ENCODE data around the gene KLHDC9.

- TF ChIP-seq CTCF (optimal IDR thresholded peaks at IDR 0.05 in 1 of 3, IDR thresholded peaks at IDR 0.05 in 1 of 3, conservative IDR thresholded peaks at IDR 0.05 in 1 of 3; ENCODE audit: extremely low read depth in 1 of 3, insufficient read depth in 2 of 3, low read length in 3 of 3), result no peak
- TF ChIP-seq EZH2 (IDR thresholded peaks at IDR 0.05; ENCODE audit: low read length), result no peak
Measured at GRCh38 chr1:161092621-161093028, 5.5 kb upstream of the KLHDC9 start.
